GM18505 (cell line): Measurements from ENCODE around the gene GRIN3B.

Experiments
- ATAC-seq: cut with Tn5 transposase; IDR thresholded peaks from one replicate; pipeline ENCODE4 v1.9.1; 2021; ENCODE audit not compliant: unreplicated experiment
- POLR2A ChIP-seq: IDR thresholded peaks from 4 replicates; pipeline ENCODE4 v1.6.1; 2011; ENCODE audit warnings: borderline replicate concordance; ENCODE audit not compliant: insufficient read depth, insufficient read length; ENCODE audit errors: extremely low read depth

Gene GRIN3B

GRCh38 chr19:960601-960938 is 39.6 kb upstream of the GRIN3B start:
- ATAC-seq: no peak
- TF ChIP-seq POLR2A: no peak

GRCh38 chr19:961866-962620 is 38.2 kb upstream of the GRIN3B start:
- ATAC-seq: no peak

GRCh38 chr19:962683-963400 is 37.4 kb upstream of the GRIN3B start:
- TF ChIP-seq POLR2A: no peak
- ATAC-seq: no peak

More at GRCh38 chr19:961866-962620, 38.2 kb upstream of the GRIN3B start:
- TF ChIP-seq POLR2A: no peak

DNA sequence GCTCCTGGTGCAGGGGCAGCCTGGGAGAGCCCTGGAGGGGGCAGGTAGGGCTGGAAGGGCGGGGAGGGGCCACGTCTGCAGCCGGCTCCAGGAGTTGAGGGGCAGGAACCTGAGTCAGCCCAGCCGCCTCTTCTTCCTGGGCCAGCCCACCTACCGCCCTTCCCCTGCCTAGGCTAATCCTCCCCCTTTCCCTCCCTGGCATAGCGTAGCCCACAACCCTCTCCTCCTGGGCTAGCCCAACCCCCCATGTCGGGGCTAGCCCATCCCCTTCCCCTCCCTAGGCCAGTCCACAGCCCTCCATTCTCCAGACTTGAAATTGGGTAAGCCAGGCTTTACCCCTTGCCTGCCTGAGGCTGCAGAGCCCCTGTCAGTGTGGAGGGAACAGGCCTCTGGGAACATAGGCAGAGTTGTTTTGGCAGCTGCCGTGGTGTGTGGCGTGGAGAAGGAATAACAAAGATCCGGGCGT is 36.7 kb upstream of the GRIN3B start:
- no peak for ATAC-seq
- no peak for TF ChIP-seq POLR2A

DNA sequence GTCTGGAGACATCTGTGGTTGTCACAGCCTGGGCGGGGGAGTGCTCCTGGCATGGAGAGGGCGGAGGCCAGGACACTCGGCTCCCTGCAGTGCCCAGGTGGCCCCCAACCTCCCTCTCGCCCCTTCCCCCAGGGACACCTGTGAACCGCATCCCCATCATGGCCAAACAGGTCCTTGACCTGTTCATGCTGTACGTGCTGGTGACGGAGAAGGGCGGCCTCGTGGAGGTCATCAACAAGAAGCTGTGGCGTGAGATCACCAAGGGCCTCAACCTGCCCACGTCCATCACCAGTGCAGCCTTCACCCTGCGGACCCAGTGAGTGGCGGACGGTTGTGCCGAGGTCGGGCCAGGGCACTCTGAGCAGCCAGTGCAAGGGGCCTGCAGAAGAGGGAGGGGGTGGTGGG is 36.1 kb upstream of the GRIN3B start:
- no peak for TF ChIP-seq POLR2A
- ATAC-seq: no peak

- ATAC-seq: no peak
- TF ChIP-seq POLR2A: no peak
These were observed 35.2 kb upstream of the GRIN3B start for GRCh38 chr19:964761-965694.

DNA sequence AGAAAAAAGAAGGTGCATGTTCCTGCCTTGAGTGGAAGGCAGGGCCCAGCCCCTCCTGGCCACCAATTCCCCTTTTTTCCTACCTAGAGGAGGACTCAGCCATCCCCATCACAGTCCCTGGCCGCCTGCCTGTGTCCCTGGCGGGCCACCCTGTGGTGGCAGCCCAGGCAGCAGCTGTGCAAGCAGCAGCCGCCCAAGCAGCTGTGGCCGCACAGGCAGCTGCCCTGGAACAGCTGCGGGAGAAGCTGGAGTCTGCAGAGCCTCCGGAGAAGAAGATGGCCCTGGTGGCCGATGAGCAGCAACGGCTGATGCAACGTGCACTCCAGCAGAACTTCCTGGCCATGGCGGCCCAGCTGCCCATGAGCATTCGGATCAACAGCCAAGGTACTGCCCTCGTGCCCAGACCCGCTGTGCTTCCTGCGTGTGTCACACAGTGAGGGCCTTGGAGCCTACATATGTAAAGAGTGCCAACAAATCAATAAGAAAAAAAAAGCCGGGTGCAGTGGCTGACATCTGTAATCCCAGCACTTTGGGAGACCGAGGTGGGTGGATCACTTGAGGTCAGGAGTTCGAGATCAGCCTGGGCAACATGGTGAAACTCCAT is 33.6 kb upstream of the GRIN3B start:
- no peak for ATAC-seq
- no peak for TF ChIP-seq POLR2A

GRCh38 chr19:970695-971094 is 29.5 kb upstream of the GRIN3B start:
- TF ChIP-seq POLR2A: no peak
- no peak for ATAC-seq

- ATAC-seq: no peak
- no peak for TF ChIP-seq POLR2A
These were observed 28.4 kb upstream of the GRIN3B start for GRCh38 chr19:971795-972194.

- no peak for ATAC-seq
- no peak for TF ChIP-seq POLR2A
These were observed 27.9 kb upstream of the GRIN3B start for GRCh38 chr19:972281-972680.

GRCh38 chr19:973726-974563 is 26.3 kb upstream of the GRIN3B start:
- no peak for TF ChIP-seq POLR2A
- no peak for ATAC-seq
